ENCODE results near the gene CCK.
"Not testable (repeated sequence)": the region's sequence is repeated elsewhere in the genome, so short reads cannot be mapped to it uniquely, and the experiment has no call there.

CCK gene

DNA sequence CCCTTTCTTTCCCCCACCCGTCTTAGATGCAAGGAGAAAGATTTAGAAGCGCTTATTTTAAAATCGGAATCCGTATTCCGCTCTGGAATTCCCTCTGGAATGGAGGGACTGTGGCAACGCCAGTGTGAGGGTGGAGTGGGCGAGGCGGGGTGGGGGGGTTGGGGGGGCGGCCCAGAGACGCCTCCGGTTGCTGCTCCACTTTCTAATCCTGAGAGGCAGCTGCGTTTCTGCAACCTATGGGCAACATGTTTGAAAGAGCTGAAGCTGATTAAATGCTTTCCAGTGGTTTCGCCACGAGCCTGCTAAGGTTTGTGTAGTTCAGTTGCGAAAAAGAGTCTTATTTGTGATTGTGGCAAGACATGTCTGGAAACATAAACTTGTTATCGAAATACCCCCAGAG lies at the start of gene CCK:
Gene CCK, minus strand, starts transcription at position 101 of the 400 bp plus-strand sequence. CDS start 2,555 bp downstream, outside the sequence.
- no peak for DNase-seq

DNA sequence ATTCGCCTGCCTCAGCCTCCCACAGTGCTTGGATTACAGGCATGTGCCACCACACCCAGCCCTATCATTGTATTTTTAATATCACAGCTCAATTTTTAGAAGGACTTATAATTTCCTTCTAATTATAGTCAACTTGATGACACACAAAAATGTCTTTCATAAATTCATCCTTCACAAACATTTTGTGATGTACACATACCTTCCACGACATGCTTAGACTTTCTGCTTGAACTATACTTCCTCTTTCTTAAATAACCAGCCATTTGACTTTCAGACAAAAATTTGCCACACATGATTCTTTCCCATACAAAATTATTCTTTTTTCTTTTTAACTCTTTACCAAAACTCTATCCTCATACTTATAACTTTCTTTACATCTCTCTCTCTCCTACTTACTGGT lies 48.4 kb upstream of the CCK start:
- no peak for DNase-seq

DNA sequence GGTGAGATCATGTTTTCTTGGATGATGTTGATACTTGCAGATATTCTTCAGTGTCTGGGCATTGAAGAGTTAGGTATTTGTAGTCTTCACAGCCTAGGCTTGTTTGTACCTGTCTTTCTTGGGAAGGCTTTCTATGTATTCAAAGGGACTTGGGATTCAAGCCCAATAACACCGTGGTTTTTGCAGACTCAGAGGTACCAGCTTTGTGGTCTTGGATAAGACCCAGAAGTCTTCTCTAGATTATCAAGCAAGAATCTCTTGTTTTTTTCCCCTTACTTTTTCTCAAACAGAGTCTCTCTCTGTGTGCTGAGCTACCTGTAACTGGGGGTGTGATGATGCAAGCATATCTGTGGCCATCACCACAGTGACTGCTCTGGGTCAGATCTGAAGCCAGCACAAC lies 42.7 kb upstream of the CCK start:
- no peak for DNase-seq

- no peak for DNase-seq
These were observed 40.5 kb upstream of the CCK start for GRCh38 chr3:42306499-42306898.

GRCh38 chr3:42302924-42303634 lies 37.1 kb upstream of the CCK start:
- no peak for DNase-seq

- no peak for DNase-seq
These were observed 35.6 kb upstream of the CCK start for GRCh38 chr3:42301446-42302175.

GRCh38 chr3:42300778-42301177 lies 34.8 kb upstream of the CCK start:
- DNase-seq: no peak

GRCh38 chr3:42300013-42300412 lies 34.0 kb upstream of the CCK start:
- no peak for DNase-seq

DNA sequence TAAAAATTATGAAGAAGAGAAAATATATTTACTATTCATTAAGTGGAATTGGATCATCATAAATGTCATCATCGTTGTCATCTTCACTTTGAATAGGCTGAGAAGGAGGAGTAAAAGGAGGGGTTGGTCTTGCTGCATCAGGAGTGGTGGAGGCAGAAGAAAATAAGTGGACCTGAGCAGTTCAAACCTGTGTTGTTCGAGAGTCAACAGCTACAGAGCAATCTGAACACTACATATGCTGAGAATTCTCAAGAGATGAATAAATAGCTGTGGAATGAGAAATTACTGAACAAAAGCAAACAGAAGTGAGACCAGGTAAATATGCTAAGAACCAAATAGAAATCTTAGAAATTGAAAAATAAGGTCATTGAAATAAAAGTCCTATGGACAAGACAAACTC lies 32.3 kb upstream of the CCK start:
- DNase-seq: no peak

DNA sequence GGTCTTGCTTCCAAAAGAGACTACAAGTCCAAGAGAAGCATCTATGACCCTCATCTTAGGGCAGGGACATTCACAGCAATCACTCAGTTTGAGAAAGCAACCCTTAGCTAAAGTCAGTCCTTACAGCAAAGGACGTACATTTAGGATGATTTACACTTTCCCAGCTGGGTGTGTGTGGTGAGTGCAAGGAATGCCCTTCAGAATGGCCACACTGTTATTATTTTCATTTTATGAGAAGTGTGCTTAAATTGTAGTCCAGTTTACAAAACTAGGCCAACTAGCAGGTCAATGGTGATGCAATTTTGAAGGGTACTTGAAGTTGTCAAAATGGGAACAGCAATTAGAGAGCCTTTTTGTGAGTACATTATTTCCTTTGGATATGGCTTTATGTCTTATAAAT lies 26.0 kb upstream of the CCK start:
- DNase-seq: no peak

- DNase-seq: no peak
These were observed 25.2 kb upstream of the CCK start for GRCh38 chr3:42290966-42291714.

DNA sequence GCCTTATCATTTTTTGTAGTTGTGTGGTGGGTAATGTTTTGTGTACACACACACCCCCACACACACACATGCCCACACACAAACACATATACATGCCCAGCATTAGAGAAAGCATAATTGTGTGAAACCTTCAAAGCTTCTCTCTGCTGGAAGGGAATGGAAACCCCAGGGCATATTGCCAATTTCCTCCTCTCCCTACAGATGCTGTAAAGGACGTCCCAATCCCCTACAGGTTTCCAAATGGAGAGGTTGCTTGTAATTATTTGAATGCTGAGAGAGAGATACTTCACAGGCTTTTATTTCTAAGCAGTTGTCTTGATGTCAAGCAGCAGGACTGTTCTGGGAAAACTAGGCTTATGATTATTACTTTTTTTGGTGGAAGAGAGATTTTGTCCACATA lies 23.0 kb upstream of the CCK start:
- no peak for DNase-seq

GRCh38 chr3:42288385-42288784 lies 22.4 kb upstream of the CCK start:
- DNase-seq: no peak

GRCh38 chr3:42287423-42287822 lies 21.4 kb upstream of the CCK start:
- not testable (repeated sequence) for DNase-seq

- DNase-seq: no peak
These were observed 11.7 kb upstream of the CCK start for GRCh38 chr3:42277676-42278075.

DNA sequence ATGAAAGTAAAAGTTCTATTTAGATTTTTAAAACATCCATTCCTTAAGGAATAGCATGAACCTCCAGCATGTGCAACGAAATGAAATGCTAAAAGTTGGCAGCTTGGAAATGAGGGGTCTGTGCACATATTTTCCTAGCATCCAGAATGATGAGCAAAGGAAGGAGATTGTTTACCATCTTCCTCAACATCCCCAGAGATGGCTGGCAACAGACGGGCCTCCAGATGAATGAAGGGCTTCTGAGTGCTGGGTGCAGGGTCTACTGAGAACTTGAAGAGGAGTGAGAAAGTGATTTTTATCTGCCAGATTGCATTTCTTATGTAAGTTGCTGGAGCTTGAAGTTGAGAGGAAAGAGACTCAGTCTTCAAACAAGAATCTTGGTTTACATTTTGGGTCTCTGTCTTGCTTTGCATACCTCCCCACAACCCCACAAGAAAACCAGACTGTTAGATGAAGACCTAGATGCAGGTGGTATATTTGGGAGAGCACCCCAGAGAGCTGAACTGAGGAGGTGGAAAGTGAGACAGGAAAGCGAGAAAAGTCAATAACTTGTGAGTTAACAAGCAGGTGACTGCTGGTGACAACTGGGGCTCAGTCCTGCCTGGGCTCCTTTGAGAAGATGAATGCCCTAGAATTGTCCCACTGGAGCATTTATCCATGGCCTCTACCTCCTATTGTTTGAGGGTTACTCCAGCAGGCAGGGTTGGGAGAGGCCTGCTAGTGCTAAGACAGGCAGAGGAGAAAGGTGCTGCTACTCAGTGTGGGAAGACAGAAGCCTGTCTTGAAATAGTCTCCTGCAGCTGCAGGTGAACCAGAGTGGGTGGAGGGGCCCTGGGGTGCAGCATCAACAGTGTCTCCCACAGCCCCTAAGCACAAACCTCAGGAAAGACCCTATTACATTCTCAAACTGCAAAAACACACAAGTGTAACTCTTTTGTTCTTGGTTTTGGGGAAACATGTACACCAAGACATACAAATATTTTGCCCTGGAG lies 10.5 kb upstream of the CCK start:
- DNase-seq: no peak

GRCh38 chr3:42275217-42275616 lies 9.2 kb upstream of the CCK start:
- DNase-seq: no peak

- DNase-seq: no peak
These were observed 8.3 kb upstream of the CCK start for GRCh38 chr3:42274266-42274665.

- DNase-seq: no peak
These were observed 7.4 kb upstream of the CCK start for GRCh38 chr3:42273361-42273760.

DNA sequence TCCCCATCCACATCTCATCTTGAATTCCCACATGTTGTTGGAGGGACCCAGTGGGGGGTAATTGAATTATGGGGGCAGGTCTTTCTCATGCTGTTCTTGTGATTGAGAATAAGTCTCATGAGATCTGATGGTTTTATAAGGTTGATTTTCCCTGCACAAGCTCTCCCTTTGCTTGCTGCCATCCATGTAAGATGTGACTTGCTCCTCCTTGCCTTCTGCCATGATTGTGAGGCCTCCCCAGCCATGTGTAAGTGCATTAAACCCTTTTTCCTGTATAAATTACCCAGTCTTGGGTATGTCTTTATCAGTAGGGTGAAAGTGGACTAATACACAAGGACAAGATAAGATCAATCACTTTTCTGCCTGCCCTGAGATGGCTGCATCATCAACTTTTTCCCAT lies 5.8 kb upstream of the CCK start:
- DNase-seq: no peak

DNA sequence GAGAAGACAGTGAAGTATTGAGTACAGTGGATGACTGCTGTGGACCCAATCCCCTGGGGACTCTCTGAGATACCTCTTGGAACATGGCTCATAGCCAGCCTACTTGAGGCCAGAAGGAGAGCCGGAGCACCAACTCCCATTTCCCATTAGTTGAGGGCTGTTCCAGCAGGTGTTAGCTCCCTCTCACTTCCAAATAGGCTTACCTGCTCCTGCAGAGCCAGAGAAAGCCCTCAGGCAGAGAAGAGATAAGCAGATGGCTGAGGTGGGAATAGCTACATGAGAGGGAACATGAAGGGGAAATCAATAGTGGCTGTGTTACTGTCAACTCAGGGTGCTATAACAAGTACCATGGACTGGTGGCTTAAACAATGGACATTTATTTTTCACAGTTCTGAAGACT lies 4.6 kb upstream of the CCK start:
- no peak for DNase-seq

GRCh38 chr3:42269647-42270046 lies 3.7 kb upstream of the CCK start:
- no peak for DNase-seq

DNA sequence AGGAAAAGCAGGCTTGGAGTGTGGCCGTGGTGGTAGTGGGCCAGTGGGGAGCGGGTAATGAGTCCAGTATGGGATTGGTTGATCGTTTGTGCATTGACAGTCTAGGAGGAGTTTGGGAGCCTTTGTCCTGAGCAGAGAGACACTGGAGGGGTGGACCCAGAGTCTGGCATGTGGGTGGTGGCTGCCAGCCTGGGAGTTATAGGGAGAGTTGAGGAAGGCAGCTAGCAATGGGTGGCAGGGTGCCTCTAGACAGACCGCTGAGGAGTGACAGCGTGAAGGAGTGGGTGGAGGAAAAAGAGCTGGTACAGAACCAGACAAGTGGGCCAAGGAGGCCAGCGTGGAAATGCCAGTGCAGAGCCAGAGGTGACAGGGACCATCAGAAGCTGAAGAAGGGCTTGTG lies 1.9 kb upstream of the CCK start:
- DNase-seq: no peak

Measured in CD4-positive, alpha-beta T cell treated with Interleukin-1 beta for 1 hour (primary cell).